ENCODE data around the gene LAMC1. TPM values are rescaled to one million over a fixed set of nuclear protein-coding genes. Genes with fewer than 3 reads are reported as not detected.

Gene LAMC1
- total and polyA plus RNA-seq, 5 experiments from 2014 or later: 0.93 to 0.99 TPM; not detected in 3

- Mint-ChIP-seq H3K36me3 (no peaks in the 10 kb centered on the region), H3K27me3 (peaks cover 1 to 24% (median 4%) of the 10 kb centered on the region in 5 donors), H3K4me3 (no peak overlapping the region), H3K4me1 (peaks cover 0 to 2% (median 0%) of the 10 kb centered on the region in 4 donors), H3K9me3 (no peaks in the 10 kb centered on the region), H3K27ac (no peak overlapping the region)
- no peak for ATAC-seq
- POLR2A ChIA-PET: no interaction called here
- no peak for DNase-seq
Measured at GRCh38 chr1:183077097-183077496, 53.9 kb downstream of the LAMC1 start.

GRCh38 chr1:183079712-183080388 lies 56.6 kb downstream of the LAMC1 start:
- H3K27ac Mint-ChIP-seq: no peak overlapping the region
- H3K36me3 Mint-ChIP-seq: no peaks in the 10 kb centered on the region
- no peaks in the 10 kb centered on the region for H3K9me3 Mint-ChIP-seq
- ATAC-seq (no peak), DNase-seq (no peak)
- H3K27me3 Mint-ChIP-seq: peaks cover 3 to 18% (median 4%) of the 10 kb centered on the region in 5 donors
- peaks cover 0 to 2% (median 0%) of the 10 kb centered on the region in 4 donors for H3K4me1 Mint-ChIP-seq
- H3K4me3 Mint-ChIP-seq: no peak overlapping the region
- POLR2A ChIA-PET: no interaction called here

- ATAC-seq (no peak), DNase-seq (no peak)
- H3K4me3 Mint-ChIP-seq: no peak overlapping the region
- no peaks in the 10 kb centered on the region for H3K9me3 Mint-ChIP-seq
- no peaks in the 10 kb centered on the region for H3K36me3 Mint-ChIP-seq
- peaks cover 0 to 2% (median 0%) of the 10 kb centered on the region in 4 donors for H3K4me1 Mint-ChIP-seq
- POLR2A ChIA-PET: no interaction called here
- H3K27me3 Mint-ChIP-seq: peaks cover 3 to 15% (median 4%) of the 10 kb centered on the region in 5 donors
- H3K27ac Mint-ChIP-seq: no peak overlapping the region
Measured at GRCh38 chr1:183080406-183080805, 57.2 kb downstream of the LAMC1 start.

- H3K9me3 Mint-ChIP-seq: no peaks in the 10 kb centered on the region
- H3K36me3 Mint-ChIP-seq: no peaks in the 10 kb centered on the region
- H3K27me3 Mint-ChIP-seq: peaks cover 3 to 9% (median 6%) of the 10 kb centered on the region in 5 donors
- POLR2A ChIA-PET: no interaction called here
- DNase-seq: no peak
- H3K4me1 Mint-ChIP-seq: peaks cover 0 to 2% (median 0%) of the 10 kb centered on the region in 4 donors
- ATAC-seq: no peak
- no peak overlapping the region for H3K4me3 Mint-ChIP-seq
- no peak overlapping the region for H3K27ac Mint-ChIP-seq
Measured at GRCh38 chr1:183081402-183082120, 58.3 kb downstream of the LAMC1 start.

- no peak overlapping the region for H3K4me3 Mint-ChIP-seq
- peaks cover 2 to 9% (median 5%) of the 10 kb centered on the region in 5 donors for H3K27me3 Mint-ChIP-seq
- H3K4me1 Mint-ChIP-seq: peaks cover 0 to 2% (median 0%) of the 10 kb centered on the region in 4 donors
- POLR2A ChIA-PET: no interaction called here
- ATAC-seq (no peak), DNase-seq (no peak)
- H3K27ac Mint-ChIP-seq: no peak overlapping the region
- no peaks in the 10 kb centered on the region for H3K9me3 Mint-ChIP-seq
- no peaks in the 10 kb centered on the region for H3K36me3 Mint-ChIP-seq
Measured at GRCh38 chr1:183082650-183083049, 59.4 kb downstream of the LAMC1 start.

GRCh38 chr1:183087001-183087400 lies 63.8 kb downstream of the LAMC1 start:
- DNase-seq (no peak), ATAC-seq (no peak)
- H3K27me3 Mint-ChIP-seq: peaks cover 0 to 4% (median 2%) of the 10 kb centered on the region in 5 donors
- H3K36me3 Mint-ChIP-seq: no peaks in the 10 kb centered on the region
- H3K4me3 Mint-ChIP-seq: no peak overlapping the region
- H3K4me1 Mint-ChIP-seq: no peaks in the 10 kb centered on the region
- H3K9me3 Mint-ChIP-seq: no peaks in the 10 kb centered on the region
- H3K27ac Mint-ChIP-seq: no peak overlapping the region
- POLR2A ChIA-PET: no interaction called here

- ATAC-seq (no peak), DNase-seq (no peak)
- peaks cover 3 to 15% (median 10%) of the 10 kb centered on the region in 5 donors for H3K27me3 Mint-ChIP-seq
- no peak overlapping the region for H3K4me3 Mint-ChIP-seq
- no peaks in the 10 kb centered on the region for H3K36me3 Mint-ChIP-seq
- H3K27ac Mint-ChIP-seq: no peak overlapping the region
- H3K4me1 Mint-ChIP-seq: no peaks in the 10 kb centered on the region
- no peaks in the 10 kb centered on the region for H3K9me3 Mint-ChIP-seq
- POLR2A ChIA-PET: no interaction called here
Measured at GRCh38 chr1:183089025-183089639, 65.9 kb downstream of the LAMC1 start.

GRCh38 chr1:183090391-183091006 lies 67.3 kb downstream of the LAMC1 start:
- Mint-ChIP-seq H3K4me1 (no peaks in the 10 kb centered on the region), H3K4me3 (no peak overlapping the region), H3K9me3 (no peaks in the 10 kb centered on the region), H3K27ac (no peak overlapping the region), H3K27me3 (peaks cover 3 to 21% (median 12%) of the 10 kb centered on the region in 5 donors), H3K36me3 (no peaks in the 10 kb centered on the region)
- DNase-seq (no peak), ATAC-seq (no peak)
- POLR2A ChIA-PET: no interaction called here

GRCh38 chr1:183091181-183091580 lies 68.0 kb downstream of the LAMC1 start:
- Mint-ChIP-seq H3K27me3 (peaks cover 1 to 21% (median 12%) of the 10 kb centered on the region in 5 donors), H3K27ac (no peak overlapping the region), H3K9me3 (no peaks in the 10 kb centered on the region), H3K36me3 (no peaks in the 10 kb centered on the region), H3K4me3 (no peak overlapping the region), H3K4me1 (no peaks in the 10 kb centered on the region)
- ATAC-seq: no peak
- no peak for DNase-seq
- POLR2A ChIA-PET: no interaction called here

- no peak overlapping the region for H3K4me3 Mint-ChIP-seq
- DNase-seq (no peak), ATAC-seq (no peak)
- no peaks in the 10 kb centered on the region for H3K36me3 Mint-ChIP-seq
- H3K27ac Mint-ChIP-seq: no peak overlapping the region
- H3K9me3 Mint-ChIP-seq: no peaks in the 10 kb centered on the region
- H3K27me3 Mint-ChIP-seq: peaks cover 1 to 21% (median 13%) of the 10 kb centered on the region in 5 donors
- H3K4me1 Mint-ChIP-seq: no peaks in the 10 kb centered on the region
- POLR2A ChIA-PET: no interaction called here
Measured at GRCh38 chr1:183092350-183092749, 69.1 kb downstream of the LAMC1 start.

GRCh38 chr1:183093066-183093668 lies 69.9 kb downstream of the LAMC1 start:
- Mint-ChIP-seq H3K4me1 (no peaks in the 10 kb centered on the region), H3K27me3 (peaks cover 1 to 21% (median 13%) of the 10 kb centered on the region in 5 donors), H3K9me3 (no peaks in the 10 kb centered on the region), H3K4me3 (no peak overlapping the region), H3K27ac (no peak overlapping the region), H3K36me3 (no peaks in the 10 kb centered on the region)
- ATAC-seq (no peak), DNase-seq (no peak)
- POLR2A ChIA-PET: no interaction called here

- POLR2A ChIA-PET: no interaction called here
- Mint-ChIP-seq H3K4me3 (no peak overlapping the region), H3K4me1 (no peaks in the 10 kb centered on the region), H3K27ac (no peak overlapping the region), H3K9me3 (no peaks in the 10 kb centered on the region), H3K27me3 (peaks cover 1 to 21% (median 12%) of the 10 kb centered on the region in 5 donors), H3K36me3 (no peaks in the 10 kb centered on the region)
- DNase-seq: no peak
- no peak for ATAC-seq
Measured at GRCh38 chr1:183093786-183094298, 70.6 kb downstream of the LAMC1 start.
